HUES64 (cell line): ENCODE results near the gene NDC1.
"Not testable (repeated sequence)": the region's sequence is repeated elsewhere in the genome, so short reads cannot be mapped to it uniquely, and the experiment has no call there.

Experiments
- H3K27ac ChIP-seq: 2 replicates; pipeline ENCODE4 v1.7.0; 2013; ENCODE audit warnings: low read depth, low read length, inconsistent platforms
- H3K27me3 ChIP-seq: 2 replicates; pipeline ENCODE4 v1.6.1; 2013; ENCODE audit warnings: mild to moderate bottlenecking, low read length; ENCODE audit not compliant: insufficient read depth
- H3K36me3 ChIP-seq: 2 replicates; pipeline ENCODE4 v1.6.1; 2013; ENCODE audit warnings: mild to moderate bottlenecking, low read length; ENCODE audit not compliant: insufficient read depth
- H3K4me1 ChIP-seq: 2 replicates; pipeline ENCODE4 v1.6.1; 2013; ENCODE audit warnings: mild to moderate bottlenecking, low read length, moderate library complexity; ENCODE audit not compliant: insufficient read depth
- H3K4me3 ChIP-seq: 2 replicates; pipeline ENCODE4 v1.5.1; 2013; ENCODE audit warnings: mild to moderate bottlenecking, low read length, moderate library complexity
- H3K9ac ChIP-seq: 2 replicates; pipeline ENCODE4 v1.6.1; 2013; ENCODE audit warnings: mild to moderate bottlenecking, low read depth, low read length
- H3K9me3 ChIP-seq: 2 replicates; pipeline ENCODE4 v1.6.1; 2013; ENCODE audit warnings: low read depth, low read length; ENCODE audit not compliant: insufficient read depth
- WGBS: fragments of 150-250, 120-280 bp; methylation state at CpG from one replicate; pipeline ENCODE4 v1.1.7; 2013; ENCODE audit warnings: missing lambda C conversion rate; 5-methylcytosine and 5-hydroxymethylcytosine counted together

The NDC1 gene

GRCh38 chr1:53821380-53821779, 16.7 kb downstream of the NDC1 start:
- H3K4me3 ChIP-seq: no peak overlapping the region
- no peak overlapping the region for H3K9ac ChIP-seq
- peaks cover 96% of the 10 kb centered on the region for H3K36me3 ChIP-seq
- no peaks in the 10 kb centered on the region for H3K4me1 ChIP-seq
- H3K9me3 ChIP-seq: no peaks in the 10 kb centered on the region
- WGBS: 98% methylated on average over 5 of the region's 5 CpGs
- no peak overlapping the region for H3K27ac ChIP-seq
- H3K27me3 ChIP-seq: no peaks in the 10 kb centered on the region

DNA sequence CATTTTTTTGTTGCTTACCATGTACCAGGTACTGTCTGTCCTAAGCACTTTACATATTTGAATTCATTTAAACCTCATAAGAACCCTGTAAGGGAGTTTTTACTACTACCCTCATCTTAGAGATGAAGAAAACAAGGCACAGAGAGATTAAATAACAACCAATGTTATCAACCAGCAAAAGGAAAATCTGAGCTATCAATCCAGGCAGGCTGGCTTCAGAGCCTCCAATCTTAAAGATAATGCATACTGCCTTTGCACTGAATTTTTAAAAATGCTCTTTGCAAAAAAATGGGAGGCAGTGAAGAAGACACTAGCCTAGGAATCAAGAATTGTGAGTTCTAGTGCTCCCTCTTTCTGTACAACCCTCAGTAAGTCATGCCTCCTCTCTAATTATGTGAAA, 18.7 kb downstream of the NDC1 start:
- H3K27me3 ChIP-seq: no peaks in the 10 kb centered on the region
- no peak overlapping the region for H3K9ac ChIP-seq
- H3K36me3 ChIP-seq: peaks cover 92% of the 10 kb centered on the region
- H3K4me1 ChIP-seq: no peaks in the 10 kb centered on the region
- H3K4me3 ChIP-seq: no peak overlapping the region
- no peak overlapping the region for H3K27ac ChIP-seq
- H3K9me3 ChIP-seq: no peaks in the 10 kb centered on the region

DNA sequence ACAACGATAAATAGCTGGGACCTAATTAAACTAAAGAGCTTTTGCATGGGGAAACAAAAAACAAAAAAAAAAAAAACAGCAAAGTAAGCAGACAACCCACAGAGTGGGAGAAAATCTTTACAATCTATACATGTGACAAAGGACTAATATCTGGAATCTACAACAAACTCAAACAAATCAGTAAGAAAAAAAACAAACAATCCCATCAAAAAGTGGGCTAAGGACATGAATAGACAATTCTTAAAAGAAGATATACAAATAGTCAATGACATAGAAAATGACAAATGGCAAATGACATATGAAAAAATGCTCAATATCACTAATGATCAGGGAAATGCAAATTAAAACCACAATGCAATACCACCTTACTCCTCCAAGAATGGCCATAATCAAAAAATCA, 21.5 kb downstream of the NDC1 start:
- not testable (repeated sequence) for H3K9me3 ChIP-seq, H3K4me1 ChIP-seq, H3K4me3 ChIP-seq, H3K27me3 ChIP-seq, H3K27ac ChIP-seq, H3K9ac ChIP-seq
- WGBS: 100% methylated on average over 1 of the region's 1 CpG
- H3K36me3 ChIP-seq: peaks cover 79% of the 10 kb centered on the region

DNA sequence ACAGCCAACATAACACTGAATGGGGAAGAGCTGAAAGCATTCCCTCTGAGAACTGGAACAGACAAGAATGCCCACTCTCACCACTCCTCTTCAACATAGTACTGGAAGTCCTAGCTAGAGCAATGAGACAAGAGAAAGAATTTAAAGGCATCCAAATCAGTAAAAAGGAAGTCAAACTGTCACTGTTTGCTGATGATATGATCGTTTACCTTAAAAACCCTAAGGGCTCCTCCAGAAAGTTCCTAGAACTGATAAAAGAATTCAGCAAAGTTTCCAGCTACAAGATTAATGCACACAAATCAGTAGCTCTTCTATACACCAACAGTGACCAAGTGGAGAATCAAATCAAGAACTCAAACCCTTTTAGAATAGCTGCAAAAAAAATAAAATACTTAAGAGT, 22.6 kb downstream of the NDC1 start:
- WGBS: 97% methylated on average over 1 of the region's 1 CpG
- H3K9ac ChIP-seq, H3K4me3 ChIP-seq, H3K4me1 ChIP-seq, H3K9me3 ChIP-seq, H3K27ac ChIP-seq, H3K27me3 ChIP-seq: not testable (repeated sequence)
- peaks cover 76% of the 10 kb centered on the region for H3K36me3 ChIP-seq

GRCh38 chr1:53811414-53811851, 26.7 kb downstream of the NDC1 start:
- 91% methylated on average over 4 of the region's 4 CpGs for WGBS
- Histone ChIP-seq H3K36me3 (peaks cover 76% of the 10 kb centered on the region), H3K4me3 (no peak overlapping the region), H3K4me1 (no peaks in the 10 kb centered on the region), H3K27me3 (no peaks in the 10 kb centered on the region), H3K9ac (no peak overlapping the region), H3K27ac (peak overlapping the region; percentile 48), H3K9me3 (no peaks in the 10 kb centered on the region)

DNA sequence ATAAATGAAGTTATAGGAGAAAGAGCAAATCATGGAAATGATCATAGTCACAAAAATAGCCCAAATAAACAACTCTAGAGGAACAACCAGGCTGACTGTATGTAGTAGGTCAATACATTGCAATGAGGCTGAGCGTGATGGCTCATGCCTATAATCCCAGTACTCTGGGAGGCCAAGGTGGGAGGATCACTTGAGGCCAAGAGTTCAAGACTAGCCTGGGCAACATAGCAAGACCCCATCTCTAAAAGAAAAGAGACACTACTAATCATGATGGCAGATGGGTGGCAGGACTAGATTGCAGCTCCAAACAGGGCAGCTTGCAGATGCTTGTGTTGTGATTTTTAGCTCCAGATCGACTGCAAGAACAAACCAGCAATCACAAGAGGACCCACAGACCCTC, 27.6 kb downstream of the NDC1 start:
- Histone ChIP-seq H3K4me3 (no peak overlapping the region), H3K9ac (no peak overlapping the region), H3K9me3 (no peaks in the 10 kb centered on the region), H3K27me3 (no peaks in the 10 kb centered on the region), H3K36me3 (peaks cover 76% of the 10 kb centered on the region), H3K27ac (no peak overlapping the region), H3K4me1 (no peaks in the 10 kb centered on the region)
- whole genome bisulfite sequencing: 98% methylated on average over 2 of the region's 2 CpGs

DNA sequence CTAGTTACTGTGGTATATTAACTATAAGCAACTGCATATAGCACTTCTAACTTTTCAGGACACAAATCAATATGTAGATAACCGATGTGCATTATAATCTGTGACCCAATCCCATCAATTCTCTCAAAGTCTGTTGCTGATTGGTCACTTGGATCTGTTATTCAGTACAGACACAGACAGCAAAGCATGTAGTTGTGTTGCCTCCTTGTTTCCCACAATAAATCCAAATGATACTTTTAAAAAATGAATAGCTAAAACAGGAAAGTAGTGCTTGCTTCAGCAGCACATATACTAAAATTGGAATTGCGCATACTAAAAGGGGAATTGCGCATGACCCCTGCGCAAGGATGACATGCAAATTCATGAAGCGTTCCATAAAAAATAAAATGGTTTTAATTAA, 28.1 kb downstream of the NDC1 start:
- over 99% methylated on average over 5 of the region's 5 CpGs for WGBS
- Histone ChIP-seq H3K27me3 (no peaks in the 10 kb centered on the region), H3K9ac (no peak overlapping the region), H3K4me1 (no peaks in the 10 kb centered on the region), H3K4me3 (no peak overlapping the region), H3K27ac (no peak overlapping the region), H3K36me3 (peaks cover 76% of the 10 kb centered on the region), H3K9me3 (no peaks in the 10 kb centered on the region)

DNA sequence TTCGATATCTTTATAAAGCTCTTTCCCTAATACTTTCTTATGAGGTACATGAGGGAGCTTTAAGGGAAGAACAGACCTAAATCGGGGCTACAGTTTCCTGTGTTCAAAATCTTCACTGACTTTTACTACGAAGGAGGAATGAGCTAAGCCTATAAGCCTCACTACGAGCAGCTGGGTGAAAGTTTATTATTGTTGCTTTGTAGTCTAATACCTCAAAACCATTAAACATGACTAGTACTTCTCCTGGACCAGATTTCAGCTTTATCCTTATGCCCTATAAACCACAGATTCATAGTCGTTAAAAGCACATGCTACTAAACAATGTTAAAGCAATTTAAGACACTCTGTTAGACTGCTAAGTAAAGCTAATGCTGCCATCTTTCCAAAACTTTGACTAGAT, 30.2 kb downstream of the NDC1 start:
- H3K9me3 ChIP-seq: no peaks in the 10 kb centered on the region
- H3K4me1 ChIP-seq: no peaks in the 10 kb centered on the region
- no peak overlapping the region for H3K27ac ChIP-seq
- no peaks in the 10 kb centered on the region for H3K27me3 ChIP-seq
- peaks cover 79% of the 10 kb centered on the region for H3K36me3 ChIP-seq
- H3K9ac ChIP-seq: no peak overlapping the region
- 93% methylated on average over 5 of the region's 5 CpGs for WGBS
- no peak overlapping the region for H3K4me3 ChIP-seq

DNA sequence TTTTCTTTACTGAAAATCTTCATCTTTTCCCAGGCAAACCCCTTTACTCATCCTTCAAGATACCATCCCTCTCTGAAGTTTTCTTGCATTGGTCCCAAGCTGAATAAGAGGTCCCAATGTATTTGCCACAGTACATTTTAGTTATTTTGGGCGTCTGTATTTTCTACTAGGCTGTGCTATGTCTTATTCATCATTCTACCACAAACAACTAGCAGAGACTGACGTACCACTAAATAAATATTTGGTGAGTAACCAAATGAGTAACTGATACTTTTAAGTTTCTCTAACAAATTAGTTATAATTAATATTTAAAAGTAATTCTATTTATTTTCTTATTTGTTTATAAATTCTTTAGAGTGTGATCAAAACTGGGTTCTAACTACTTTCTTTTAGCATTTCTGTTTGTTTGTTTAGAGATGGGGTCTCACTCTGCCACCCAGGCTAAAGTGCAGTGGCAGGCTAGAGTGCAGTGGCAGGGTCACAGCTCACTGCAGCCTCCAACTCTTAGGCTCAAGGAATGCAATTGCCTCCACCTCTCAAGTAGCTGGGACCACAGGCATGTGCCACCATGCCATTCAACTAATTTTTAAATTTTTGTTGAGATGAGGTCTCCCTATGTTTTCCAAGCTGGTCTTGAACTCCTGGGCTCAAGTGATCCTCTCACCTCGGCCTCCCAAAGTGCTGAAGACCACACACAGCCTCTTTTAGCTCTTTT, 33.1 kb downstream of the NDC1 start:
- Histone ChIP-seq H3K4me1 (no peaks in the 10 kb centered on the region), H3K9ac (no peak overlapping the region), H3K9me3 (no peaks in the 10 kb centered on the region), H3K36me3 (peaks cover 92% of the 10 kb centered on the region), H3K4me3 (no peak overlapping the region), H3K27me3 (no peaks in the 10 kb centered on the region), H3K27ac (no peak overlapping the region)
- 97% methylated on average over 1 of the region's 3 CpGs for WGBS

DNA sequence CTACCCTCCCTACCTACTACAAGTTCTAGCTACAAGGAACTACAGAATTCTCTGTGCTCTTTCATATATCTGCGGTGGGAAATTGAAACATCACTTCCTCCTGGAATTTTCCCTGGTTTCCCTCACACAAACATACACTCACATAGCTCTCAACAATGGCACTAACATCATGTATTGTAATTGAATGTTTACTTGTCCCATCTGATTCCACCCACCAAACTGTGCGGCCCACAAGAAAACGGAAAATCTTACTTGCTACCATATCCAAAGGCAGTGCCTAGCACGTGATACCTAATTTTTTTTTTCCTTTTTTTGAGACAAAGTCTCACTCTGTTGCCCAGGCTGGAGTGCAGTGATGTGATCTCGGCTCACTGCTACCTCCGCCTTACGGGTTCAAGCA, 33.9 kb downstream of the NDC1 start:
- Histone ChIP-seq H3K27ac (no peak overlapping the region), H3K9ac (no peak overlapping the region), H3K27me3 (no peaks in the 10 kb centered on the region), H3K36me3 (peaks cover 93% of the 10 kb centered on the region), H3K9me3 (no peaks in the 10 kb centered on the region), H3K4me3 (no peak overlapping the region), H3K4me1 (no peaks in the 10 kb centered on the region)
- 95% methylated on average over 7 of the region's 7 CpGs for WGBS

- Histone ChIP-seq H3K27me3 (no peaks in the 10 kb centered on the region), H3K27ac (no peak overlapping the region), H3K9ac (no peak overlapping the region), H3K4me3 (no peak overlapping the region), H3K9me3 (no peaks in the 10 kb centered on the region), H3K4me1 (no peaks in the 10 kb centered on the region), H3K36me3 (peaks cover 95% of the 10 kb centered on the region)
- 86% methylated on average over 1 of the region's 1 CpG for WGBS
Measured at GRCh38 chr1:53800621-53801020, 37.5 kb downstream of the NDC1 start.

- 100% methylated on average over 1 of the region's 1 CpG for WGBS
- Histone ChIP-seq H3K36me3 (peaks cover 94% of the 10 kb centered on the region), H3K9ac (no peak overlapping the region), H3K27me3 (no peaks in the 10 kb centered on the region), H3K27ac (no peak overlapping the region), H3K9me3 (no peaks in the 10 kb centered on the region), H3K4me1 (no peaks in the 10 kb centered on the region), H3K4me3 (no peak overlapping the region)
Measured at GRCh38 chr1:53799141-53799540, 39.0 kb downstream of the NDC1 start.
